HG03039 (cell line): ENCODE measurements around the gene RRAGA.
"Not testable (repeated sequence)": the region's sequence is repeated elsewhere in the genome, so short reads cannot be mapped to it uniquely, and the experiment has no call there.

ENCODE experiments used
- ATAC-seq: cut with Tn5 transposase; IDR thresholded peaks from one replicate; pipeline ENCODE4 v1.9.1; 2021; ENCODE audit warnings: mild to moderate bottlenecking, moderate library complexity; ENCODE audit not compliant: unreplicated experiment

Gene RRAGA

GRCh38 chr9:19074836-19075235, 25.6 kb downstream of the RRAGA start:
- ATAC-seq: no peak

GRCh38 chr9:19085295-19085694, 36.1 kb downstream of the RRAGA start:
- no peak for ATAC-seq

GRCh38 chr9:19087106-19088000, 38.1 kb downstream of the RRAGA start:
- no peak for ATAC-seq

- not testable (repeated sequence) for ATAC-seq
Measured at GRCh38 chr9:19097431-19097830, 48.2 kb downstream of the RRAGA start.
